HG03342 (cell line): ENCODE results near the gene PLCL2.
"Not testable (repeated sequence)": the region's sequence is repeated elsewhere in the genome, so short reads cannot be mapped to it uniquely, and the experiment has no call there.

ENCODE experiments used
- ATAC-seq: cut with Tn5 transposase; IDR thresholded peaks from one replicate; pipeline ENCODE4 v1.9.1; 2021; ENCODE audit warnings: mild to moderate bottlenecking, moderate library complexity; ENCODE audit not compliant: unreplicated experiment

PLCL2 gene

DNA sequence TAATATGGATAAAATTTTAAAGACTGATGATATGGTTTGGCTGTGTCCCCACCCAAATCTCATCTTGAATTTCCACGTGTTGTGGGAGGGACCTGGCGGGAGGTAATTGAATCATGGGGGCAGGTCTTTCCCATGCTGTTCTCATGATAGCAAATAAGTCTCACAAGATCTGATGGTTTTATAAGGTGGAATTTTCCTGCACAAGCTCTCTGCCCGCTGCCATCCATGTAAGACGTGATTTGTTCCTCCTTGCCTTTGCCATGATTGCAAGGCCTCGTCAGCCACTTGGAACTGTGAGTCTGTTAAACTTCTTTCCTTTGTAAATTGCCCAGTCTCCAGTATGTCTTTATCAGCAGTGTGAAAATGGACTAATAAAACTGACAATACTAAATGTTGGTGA, 222.0 kb downstream of the PLCL2 start:
- ATAC-seq: not testable (repeated sequence)

DNA sequence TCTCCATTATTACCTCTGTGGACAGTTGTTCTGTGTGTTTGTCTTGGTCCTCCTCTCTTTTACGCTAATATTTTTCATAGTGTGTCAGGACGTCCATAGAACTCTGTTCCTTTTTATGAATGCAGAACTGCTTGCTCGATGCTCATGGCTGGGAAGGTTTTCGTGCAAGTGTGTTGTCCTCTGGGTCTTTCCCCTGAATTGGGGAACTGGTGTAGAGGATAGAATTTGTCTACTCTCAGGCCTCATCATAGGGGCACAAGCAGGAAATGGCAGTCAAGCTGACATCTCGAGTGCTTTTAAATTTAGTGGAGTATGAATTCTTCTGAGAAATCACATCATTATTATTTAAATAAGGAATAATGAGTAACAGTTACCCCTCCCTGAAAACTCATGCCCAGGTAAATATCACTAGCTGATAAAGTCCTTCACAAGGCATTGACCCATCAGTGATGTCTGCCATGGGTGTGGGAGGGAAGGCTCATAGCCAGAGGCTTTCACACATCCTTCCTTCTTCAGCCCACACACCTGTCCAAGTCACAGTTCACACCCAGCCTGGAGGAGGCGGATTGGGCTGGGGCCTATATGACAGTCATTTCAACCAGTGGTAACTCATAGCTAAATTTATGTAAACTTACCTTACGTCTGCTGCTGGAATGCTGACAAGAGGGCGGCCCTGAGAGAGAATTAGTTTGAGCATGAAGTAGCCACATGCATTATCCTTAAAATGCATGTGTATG, 226.1 kb downstream of the PLCL2 start:
- ATAC-seq: no peak

DNA sequence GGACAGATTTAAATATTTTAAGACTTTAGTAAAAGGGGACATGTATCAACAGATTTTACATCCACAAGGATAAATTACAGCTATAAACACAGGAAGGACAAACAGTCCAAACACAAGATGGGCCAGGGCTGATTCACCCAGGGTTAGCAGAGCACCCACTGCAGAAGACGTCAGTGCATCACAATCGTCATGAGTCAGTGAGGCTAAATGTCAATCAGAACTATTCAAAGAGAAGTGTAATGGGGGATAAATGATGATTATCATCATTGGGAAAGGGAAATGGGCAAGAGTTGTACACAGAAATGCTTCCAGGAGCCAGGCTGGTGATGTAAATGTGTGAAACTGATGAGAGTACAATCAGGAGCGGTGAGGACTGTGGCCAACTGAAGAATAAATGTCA, 226.8 kb downstream of the PLCL2 start:
- ATAC-seq: no peak

GRCh38 chr3:17115186-17115585, 230.4 kb downstream of the PLCL2 start:
- no peak for ATAC-seq

DNA sequence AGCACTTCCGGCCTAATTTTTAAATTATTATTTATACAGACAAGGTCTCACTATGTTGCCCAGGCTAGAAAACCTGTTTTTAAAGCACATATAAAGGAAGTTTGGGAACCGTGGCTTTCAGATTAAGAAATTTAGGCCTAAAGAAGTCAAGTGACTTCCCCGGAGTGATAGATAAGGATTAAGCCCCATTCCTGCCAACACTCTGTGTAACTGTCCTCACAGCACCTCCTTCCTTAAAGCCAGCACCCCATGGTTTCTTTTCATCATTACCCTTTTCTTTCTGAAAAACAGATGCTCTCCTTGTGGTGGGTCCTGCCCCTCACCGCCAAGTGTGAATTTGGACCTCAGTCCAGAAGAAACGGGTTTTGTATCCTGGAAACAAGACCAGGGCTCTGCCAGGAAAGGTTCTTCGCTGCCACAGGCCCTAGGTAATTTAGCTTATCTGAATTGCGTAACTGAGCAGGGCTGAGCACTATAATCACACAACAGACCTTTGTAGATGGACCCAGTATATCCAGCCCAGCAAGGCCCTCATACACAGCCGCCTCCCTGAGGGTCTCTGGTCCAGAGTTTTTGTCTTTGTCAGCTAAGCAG, 231.3 kb downstream of the PLCL2 start:
- ATAC-seq: no peak

DNA sequence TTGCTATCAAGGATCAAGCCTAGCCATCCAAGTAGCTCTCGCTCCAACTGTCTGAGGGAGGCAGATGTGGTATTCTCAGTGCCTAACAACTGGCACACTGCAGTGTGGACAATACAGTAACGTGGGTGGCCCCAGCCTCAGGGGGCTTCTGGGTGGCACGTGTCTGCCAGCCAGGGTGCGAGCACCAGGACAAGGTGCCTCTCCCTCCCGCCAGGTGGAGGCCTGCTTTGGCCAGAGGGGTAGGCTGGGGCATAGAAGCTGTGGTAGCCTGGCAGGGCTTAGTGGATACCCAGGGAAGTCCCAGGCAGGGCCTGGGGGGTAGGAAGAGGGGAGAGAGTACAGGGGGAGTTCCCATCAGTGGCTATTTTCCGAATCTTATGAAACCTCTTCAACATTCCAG, 234.0 kb downstream of the PLCL2 start:
- ATAC-seq: no peak

GRCh38 chr3:17119201-17120072, 234.7 kb downstream of the PLCL2 start:
- no peak for ATAC-seq

DNA sequence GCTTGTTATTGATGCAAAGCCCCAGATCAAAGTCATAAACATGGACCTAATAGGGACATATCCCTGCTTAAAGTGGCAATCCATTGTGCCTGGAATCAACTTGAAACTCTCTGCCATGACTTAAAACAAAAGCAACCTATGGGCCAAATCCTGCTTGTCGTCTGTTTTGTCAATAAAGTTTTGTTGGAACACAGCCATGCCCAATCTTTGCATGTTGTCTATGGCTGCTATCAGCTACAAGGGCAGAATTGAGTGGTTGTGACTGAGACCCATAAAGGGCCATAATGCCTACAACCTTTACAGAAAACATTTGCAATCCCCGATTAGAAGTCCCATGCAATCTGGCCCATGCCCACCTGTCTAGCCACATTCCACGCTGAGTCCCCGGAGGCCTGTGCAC, 235.4 kb downstream of the PLCL2 start:
- no peak for ATAC-seq

DNA sequence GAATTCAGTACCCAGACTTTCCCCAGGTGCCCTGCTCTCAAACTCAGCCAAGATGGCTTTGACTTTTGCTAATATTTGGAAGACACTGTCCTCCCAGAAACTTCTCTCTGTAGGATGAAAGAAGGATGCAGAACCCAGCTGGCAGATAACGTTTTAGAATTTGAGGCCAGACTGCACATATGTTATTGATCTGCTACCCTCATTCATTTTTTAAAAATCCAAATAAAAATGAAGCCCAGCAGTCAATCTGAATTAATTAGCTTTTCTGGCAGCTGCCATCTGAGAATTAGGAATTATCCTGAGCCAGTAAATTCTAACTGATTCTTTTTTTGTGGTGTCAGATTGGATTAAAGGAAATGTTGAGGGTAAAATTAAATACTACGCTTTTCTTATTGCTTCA, 236.6 kb downstream of the PLCL2 start:
- no peak for ATAC-seq

DNA sequence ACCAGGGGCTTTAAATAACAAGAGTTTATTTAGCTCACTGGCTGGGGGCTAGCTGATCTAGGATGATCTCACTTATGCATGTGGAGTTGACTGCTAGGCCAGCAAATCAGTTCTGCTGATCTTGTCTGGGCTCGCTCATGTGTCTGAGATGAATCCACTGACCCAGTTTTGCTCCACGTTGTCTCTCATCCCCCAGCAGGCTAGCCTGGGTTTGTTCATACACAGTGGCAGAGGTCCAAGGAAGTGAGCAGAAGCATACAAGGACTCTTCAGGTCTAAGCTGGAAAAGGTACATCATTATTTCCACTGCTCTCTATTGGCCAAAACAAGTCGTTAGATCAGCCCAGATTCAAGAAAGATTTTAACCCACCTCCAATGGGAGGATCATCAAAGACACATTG, 238.0 kb downstream of the PLCL2 start:
- no peak for ATAC-seq

DNA sequence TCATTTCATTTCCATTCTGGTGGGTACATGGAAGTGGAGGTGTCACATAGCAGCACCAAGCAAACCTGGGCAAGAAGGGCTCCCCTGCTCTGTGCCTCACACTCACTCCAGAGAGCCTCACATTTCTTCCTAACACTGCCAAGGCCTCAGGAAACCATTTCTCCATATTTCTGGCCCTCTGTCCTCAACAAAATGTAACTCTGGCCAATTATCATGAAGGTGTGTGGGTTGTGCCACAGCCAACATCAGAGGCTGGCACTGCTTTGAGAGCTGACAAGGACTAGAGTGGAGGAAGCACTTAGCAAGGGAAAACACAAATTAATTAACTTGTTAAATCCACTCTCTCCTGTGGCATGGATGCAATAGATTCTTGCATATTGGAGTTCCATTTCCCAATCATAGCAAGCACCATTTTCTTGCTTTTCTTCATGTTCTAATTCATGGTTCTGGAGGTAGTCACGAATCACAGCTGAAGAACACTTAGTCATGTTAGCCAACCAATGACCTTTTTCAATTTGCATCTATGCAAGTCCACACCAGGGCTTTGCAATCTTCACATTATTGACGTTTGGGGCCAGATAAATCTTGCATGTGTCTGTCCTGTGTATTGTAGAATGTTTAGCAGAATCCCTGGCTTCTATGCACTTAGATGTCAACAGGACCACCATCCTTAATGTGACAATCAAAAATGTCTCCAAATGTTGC, 241.1 kb downstream of the PLCL2 start:
- ATAC-seq: no peak

GRCh38 chr3:17128671-17129070, 243.9 kb downstream of the PLCL2 start:
- ATAC-seq: not testable (repeated sequence)

DNA sequence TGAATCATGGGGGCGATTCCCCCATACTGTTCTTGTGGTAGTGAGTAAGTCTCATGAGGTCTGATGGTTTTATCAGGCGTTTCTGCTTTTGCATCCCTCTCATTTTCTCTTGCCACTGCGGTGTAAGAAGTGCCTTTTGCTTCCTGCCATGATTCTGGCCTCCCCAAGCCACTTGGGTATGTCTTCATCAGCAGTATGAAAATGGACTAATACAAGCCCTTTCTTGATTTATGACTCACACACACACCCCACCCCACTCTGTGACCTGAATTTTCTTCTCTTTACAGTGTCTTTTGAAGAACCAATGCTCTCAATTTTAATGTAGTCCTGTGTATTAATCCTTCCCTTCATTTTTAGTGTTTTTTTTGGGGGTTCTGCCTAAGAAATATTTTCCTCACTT, 244.8 kb downstream of the PLCL2 start:
- ATAC-seq: no peak

- ATAC-seq: no peak
Measured at GRCh38 chr3:17130956-17131355, 246.2 kb downstream of the PLCL2 start.

- no peak for ATAC-seq
Measured at GRCh38 chr3:17132286-17133115, 247.7 kb downstream of the PLCL2 start.

DNA sequence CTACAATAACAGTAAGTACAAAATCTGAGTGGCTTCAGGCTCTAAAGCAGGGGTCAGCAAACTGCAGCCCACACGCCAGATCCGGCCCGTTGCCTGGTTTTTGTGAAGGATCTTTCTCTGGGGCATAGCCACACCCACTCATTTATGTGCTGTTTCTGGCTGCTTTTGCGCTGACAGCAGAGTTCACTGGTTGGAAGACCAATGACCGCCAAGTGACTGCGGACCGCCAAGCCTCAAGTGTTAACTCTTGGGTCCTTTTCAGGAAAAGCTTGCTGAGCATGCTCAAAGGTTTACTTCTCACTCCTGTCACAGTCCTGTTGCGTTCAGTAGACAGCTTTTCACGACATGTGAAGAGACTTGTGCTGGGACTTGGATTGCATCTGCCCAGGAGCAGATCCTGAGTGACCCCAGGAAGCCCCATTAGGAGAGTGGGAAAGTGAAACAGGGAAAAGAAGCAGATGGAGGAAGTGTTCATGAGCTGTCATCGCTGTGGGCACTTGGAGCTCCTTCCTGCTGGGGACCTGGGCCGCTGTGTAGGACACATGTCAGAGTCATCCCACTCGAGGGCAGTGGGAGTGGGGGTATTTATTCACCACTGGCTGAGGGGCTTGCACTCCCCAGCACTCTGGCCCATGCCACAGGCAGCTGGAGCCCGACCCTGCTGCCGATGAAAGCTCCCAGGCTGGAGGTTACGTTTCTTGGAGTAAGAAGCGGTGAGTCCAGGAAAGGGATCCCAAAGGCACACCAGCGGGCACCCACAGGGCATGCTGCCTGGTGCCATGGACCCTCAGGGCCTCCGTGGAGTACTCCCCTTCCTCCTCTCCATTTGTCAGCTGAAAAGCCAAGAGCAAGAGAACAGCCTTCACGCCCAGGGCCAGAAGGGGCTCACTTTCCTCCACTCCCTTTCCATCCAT, 249.1 kb downstream of the PLCL2 start:
- no peak for ATAC-seq

- ATAC-seq: no peak
Measured at GRCh38 chr3:17135696-17136095, 250.9 kb downstream of the PLCL2 start.

- no peak for ATAC-seq
Measured at GRCh38 chr3:17136136-17136721, 251.5 kb downstream of the PLCL2 start.

GRCh38 chr3:17137321-17137826, 252.6 kb downstream of the PLCL2 start:
- no peak for ATAC-seq
